LHCN-M2 (cell line): Measurements from ENCODE around the gene SYMPK. TPM values are rescaled to one million over a fixed set of nuclear protein-coding genes. Genes with fewer than 3 reads are reported as not detected.

Experiments
- DNase-seq: peaks from one replicate; pipeline ENCODE4 v3.0.0-alpha.2; 2012; ENCODE audit warnings: low read depth
- total RNA-seq: library from RNA; depleted of rRNA; stranded (reverse); fragments of >200 nt; gene quantifications from 2 replicates; pipeline ENCODE4 v1.2.3, GENCODE V29; 2014; rRNA removed

Gene SYMPK
- total RNA-seq, 1 experiment from 2014 or later, result 35.9 TPM

DNA sequence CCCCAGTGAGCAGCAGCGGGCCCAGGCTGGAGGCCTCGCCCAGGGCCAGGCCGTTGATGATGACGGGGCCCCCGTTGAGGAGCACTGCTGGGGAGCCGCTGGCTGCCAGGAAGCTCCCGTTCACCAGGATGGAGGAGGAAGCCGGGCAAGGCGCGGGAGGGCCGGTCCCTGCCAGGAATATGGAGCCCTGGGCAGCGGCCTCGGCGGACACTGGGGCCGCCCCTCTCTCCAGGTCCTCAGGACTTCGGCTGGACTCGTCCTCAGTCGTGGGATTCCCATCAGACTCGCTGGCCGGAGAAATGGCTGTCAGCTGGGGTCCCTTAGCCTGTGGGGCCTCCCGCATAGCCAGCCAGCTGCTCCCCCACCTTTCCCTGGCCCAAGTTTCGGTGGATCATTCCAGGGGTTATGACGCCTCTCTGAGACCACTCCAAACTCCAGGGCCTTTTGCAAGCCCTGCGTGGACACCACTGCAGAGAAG lies 96.0 kb downstream of the SYMPK start:
- no peak for DNase-seq

DNA sequence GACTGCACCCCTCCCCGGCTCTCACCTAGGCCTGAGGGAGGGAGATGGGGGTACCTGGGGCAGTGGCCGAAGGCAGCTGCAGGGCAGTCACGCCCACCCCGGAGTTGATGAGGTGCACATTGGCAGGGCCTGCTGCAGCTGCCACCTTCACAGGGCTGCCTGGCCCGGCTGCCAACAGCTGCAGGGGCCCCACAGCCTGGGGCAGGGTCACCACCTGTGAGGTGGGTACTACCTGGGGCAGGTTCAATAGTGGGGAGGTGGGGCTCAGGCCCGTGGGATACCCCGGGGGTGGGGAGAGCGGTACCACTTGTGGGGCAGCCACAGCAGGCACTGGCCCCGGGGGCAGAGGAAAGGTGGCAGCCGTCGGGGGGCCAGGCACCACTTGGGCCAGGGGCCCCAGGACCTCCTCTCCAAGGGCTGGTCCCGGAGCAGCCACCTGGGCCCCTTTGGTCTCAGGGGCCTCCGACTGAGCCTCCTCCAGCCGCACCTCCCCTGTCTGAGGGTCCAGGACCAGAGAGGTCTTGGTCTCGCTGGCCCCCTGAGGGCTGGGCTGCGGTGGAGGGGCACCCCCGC lies 96.6 kb downstream of the SYMPK start:
- DNase-seq, result no peak

DNA sequence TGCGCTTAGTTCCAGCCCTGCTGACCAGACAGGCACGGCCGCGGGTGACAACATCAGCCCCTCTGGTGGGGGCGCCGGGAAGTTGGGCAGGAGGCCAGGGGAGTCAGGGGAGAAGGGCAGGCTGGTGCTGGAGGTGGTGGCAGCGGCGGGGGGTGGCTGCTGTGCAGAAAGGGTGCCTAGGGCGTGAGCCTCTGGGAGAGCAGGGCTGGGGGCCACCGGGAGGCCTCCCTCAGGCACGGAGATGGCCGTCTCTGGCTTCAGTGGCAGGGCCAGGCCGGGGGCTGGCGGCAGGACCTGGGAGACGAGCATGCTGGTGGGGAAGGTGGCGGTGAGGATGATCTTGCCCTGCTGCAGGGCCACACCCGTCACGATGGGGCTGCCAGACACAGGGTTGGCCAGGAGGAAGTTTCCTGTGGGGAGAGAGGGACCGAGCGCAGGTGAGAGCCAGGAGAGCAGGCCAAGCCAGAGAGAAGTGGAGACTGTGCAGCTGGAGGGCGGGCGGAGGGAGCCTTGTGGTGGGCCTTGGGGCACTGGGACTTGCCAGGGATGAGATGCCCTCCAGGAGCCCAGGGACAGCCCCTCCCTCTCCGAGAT lies 97.1 kb downstream of the SYMPK start:
- DNase-seq, result no peak

Other genes with a start within 250 kb of the SYMPK start
- gene EML2, start 223.8 kb downstream of the SYMPK start, total RNA-seq, result 17.8 and 20.1 TPM in 2 replicates
- gene GIPR, start 194.9 kb downstream of the SYMPK start, total RNA-seq, result not detected in 2 replicates
- 208 and 273 TPM in 2 replicates for gene SNRPD2, start 171.2 kb downstream of the SYMPK start, total RNA-seq
- 12.8 and 16.6 TPM in 2 replicates for gene QPCTL, start 170.5 kb downstream of the SYMPK start, total RNA-seq
- gene FBXO46, start 132.3 kb downstream of the SYMPK start, total RNA-seq, result 8.4 and 11.5 TPM in 2 replicates
- gene MEIOSIN, start 129.7 kb downstream of the SYMPK start, total RNA-seq, result not detected in 2 replicates
- gene SIX5, start 93.9 kb downstream of the SYMPK start, total RNA-seq, result 7.9 and 8.7 TPM in 2 replicates
- 90.8 and 121 TPM in 2 replicates for gene DMPK, start 80.7 kb downstream of the SYMPK start, total RNA-seq
- 34.0 and 36.4 TPM in 2 replicates for gene DMWD, start 70.3 kb downstream of the SYMPK start, total RNA-seq
- 0.11 TPM in 1 of 2 replicates, not detected in the other for gene RSPH6A, start 47.8 kb downstream of the SYMPK start, total RNA-seq
- not detected in 2 replicates for gene FOXA3, start 1.2 kb upstream of the SYMPK start, total RNA-seq
- gene IRF2BP1, start 23.0 kb upstream of the SYMPK start, total RNA-seq, result 40.1 and 42.8 TPM in 2 replicates
- gene MYPOP, start 39.5 kb upstream of the SYMPK start, total RNA-seq, result 3.2 and 3.5 TPM in 2 replicates
- not detected in 2 replicates for gene NANOS2, start 51.6 kb upstream of the SYMPK start, total RNA-seq
- gene NOVA2, start 110.7 kb upstream of the SYMPK start, total RNA-seq, result not detected in 2 replicates
- 9.4 and 13.2 TPM in 2 replicates for gene CCDC61, start 132.3 kb upstream of the SYMPK start, total RNA-seq
- gene PGLYRP1, start 159.9 kb upstream of the SYMPK start, total RNA-seq, result not detected in 2 replicates
- not detected in 2 replicates for gene IGFL4, start 177.9 kb upstream of the SYMPK start, total RNA-seq